HG02884 (cell line): ENCODE data around the gene LARP1B.
A peak's percentile ranks its signal among the peaks of the same experiment; 100 is the strongest.
"Not testable (repeated sequence)": the region's sequence is repeated elsewhere in the genome, so short reads cannot be mapped to it uniquely, and the experiment has no call there.

Source experiments
- ATAC-seq: cut with Tn5 transposase; IDR thresholded peaks from one replicate; pipeline ENCODE4 v1.9.1; 2021; ENCODE audit warnings: mild to moderate bottlenecking, moderate library complexity; ENCODE audit not compliant: unreplicated experiment

LARP1B gene

GRCh38 chr4:128134925-128135324 lies 73.8 kb downstream of the LARP1B start:
- ATAC-seq = no peak

GRCh38 chr4:128135391-128135790 lies 74.3 kb downstream of the LARP1B start:
- ATAC-seq = no peak

GRCh38 chr4:128141866-128142265 lies 80.8 kb downstream of the LARP1B start:
- no peak for ATAC-seq

- ATAC-seq = no peak
Measured at GRCh38 chr4:128145727-128146126, 84.6 kb downstream of the LARP1B start.

- ATAC-seq = no peak
Measured at GRCh38 chr4:128153800-128154199, 92.7 kb downstream of the LARP1B start.

- ATAC-seq = no peak
Measured at GRCh38 chr4:128155231-128155855, 94.2 kb downstream of the LARP1B start.

GRCh38 chr4:128155874-128156456 lies 94.9 kb downstream of the LARP1B start:
- ATAC-seq = no peak

GRCh38 chr4:128156472-128156871 lies 95.4 kb downstream of the LARP1B start:
- not testable (repeated sequence) for ATAC-seq

- no peak for ATAC-seq
Measured at GRCh38 chr4:128158894-128159293, 97.8 kb downstream of the LARP1B start.

- no peak for ATAC-seq
Measured at GRCh38 chr4:128159967-128160366, 98.9 kb downstream of the LARP1B start.

- no peak for ATAC-seq
Measured at GRCh38 chr4:128161138-128161537, 100.0 kb downstream of the LARP1B start.

- ATAC-seq = no peak
Measured at GRCh38 chr4:128162434-128162833, 101.3 kb downstream of the LARP1B start.

- no peak for ATAC-seq
Measured at GRCh38 chr4:128163177-128164117, 102.3 kb downstream of the LARP1B start.

- no peak for ATAC-seq
Measured at GRCh38 chr4:128166982-128167381, 105.9 kb downstream of the LARP1B start.

- ATAC-seq = no peak
Measured at GRCh38 chr4:128168701-128169100, 107.6 kb downstream of the LARP1B start.

- ATAC-seq = no peak
Measured at GRCh38 chr4:128169245-128169644, 108.1 kb downstream of the LARP1B start.

- ATAC-seq = no peak
Measured at GRCh38 chr4:128176643-128177042, 115.5 kb downstream of the LARP1B start.

GRCh38 chr4:128177498-128177897 lies 116.4 kb downstream of the LARP1B start:
- peak; percentile 74 for ATAC-seq

GRCh38 chr4:128186623-128187022 lies 125.5 kb downstream of the LARP1B start:
- no peak for ATAC-seq

GRCh38 chr4:128191115-128191781 lies 130.1 kb downstream of the LARP1B start:
- ATAC-seq = peak; percentile 100
